Measurements from ENCODE around the gene KAZN.

The KAZN gene

GRCh38 chr1:14603645-14604044, 5.2 kb downstream of the KAZN start:
- TF ChIP-seq REST (IDR thresholded peaks at IDR 0.05; ENCODE audit: low read depth) (no peak), MAX (IDR thresholded peaks at IDR 0.05) (no peak), USF1 (IDR thresholded peaks at IDR 0.05) (no peak), FOXM1 (IDR thresholded peaks at IDR 0.05; ENCODE audit: borderline replicate concordance, low read depth) (no peak), CREB1 (IDR thresholded peaks at IDR 0.05; ENCODE audit: low read depth) (no peak), RAD21 (IDR thresholded peaks at IDR 0.05; ENCODE audit: low read depth) (no peak), ZBTB7A (IDR thresholded peaks at IDR 0.05; ENCODE audit: low read depth) (no peak), TCF12 (IDR thresholded peaks at IDR 0.05; ENCODE audit: low read depth) (no peak), NFIC (IDR thresholded peaks at IDR 0.05) (no peak)

GRCh38 chr1:14604414-14604813, 5.9 kb downstream of the KAZN start:
- TF ChIP-seq TAF1 (IDR thresholded peaks at IDR 0.05; ENCODE audit: low read depth) (no peak), TCF12 (IDR thresholded peaks at IDR 0.05; ENCODE audit: low read depth) (no peak), TEAD4 (IDR thresholded peaks at IDR 0.05) (no peak), CEBPB (IDR thresholded peaks at IDR 0.05) (no peak), EP300 (IDR thresholded peaks at IDR 0.05; ENCODE audit: borderline replicate concordance) (no peak), YY1 (IDR thresholded peaks at IDR 0.05; ENCODE audit: low read depth) (no peak), FOXM1 (IDR thresholded peaks at IDR 0.05; ENCODE audit: borderline replicate concordance, low read depth) (no peak), RAD21 (IDR thresholded peaks at IDR 0.05; ENCODE audit: low read depth) (no peak), REST (IDR thresholded peaks at IDR 0.05; ENCODE audit: low read depth) (no peak), NFIC (IDR thresholded peaks at IDR 0.05) (no peak), EGR1 (IDR thresholded peaks at IDR 0.05) (no peak), MAX (IDR thresholded peaks at IDR 0.05) (no peak), USF1 (IDR thresholded peaks at IDR 0.05) (no peak), CREB1 (IDR thresholded peaks at IDR 0.05; ENCODE audit: low read depth) (no peak), ZBTB7A (IDR thresholded peaks at IDR 0.05; ENCODE audit: low read depth) (no peak)

GRCh38 chr1:14605945-14606344, 7.5 kb downstream of the KAZN start:
- TF ChIP-seq MAX (IDR thresholded peaks at IDR 0.05) (no peak), RAD21 (IDR thresholded peaks at IDR 0.05; ENCODE audit: low read depth) (no peak), TAF1 (IDR thresholded peaks at IDR 0.05; ENCODE audit: low read depth) (no peak)

- TF ChIP-seq YY1 (IDR thresholded peaks at IDR 0.05; ENCODE audit: low read depth) (no peak), TCF12 (IDR thresholded peaks at IDR 0.05; ENCODE audit: low read depth) (no peak), RAD21 (IDR thresholded peaks at IDR 0.05; ENCODE audit: low read depth) (peak; percentile 20; the same call in 1 of the 2 replicates), CEBPB (IDR thresholded peaks at IDR 0.05) (no peak), MAX (IDR thresholded peaks at IDR 0.05) (no peak), USF1 (IDR thresholded peaks at IDR 0.05) (no peak), EP300 (IDR thresholded peaks at IDR 0.05; ENCODE audit: borderline replicate concordance) (no peak), TEAD4 (IDR thresholded peaks at IDR 0.05) (no peak)
Measured at GRCh38 chr1:14606632-14607031, 8.1 kb downstream of the KAZN start.

GRCh38 chr1:14607295-14607694, 8.8 kb downstream of the KAZN start:
- no peak for TF ChIP-seq EGR1 (IDR thresholded peaks at IDR 0.05)
- TF ChIP-seq FOXM1 (IDR thresholded peaks at IDR 0.05; ENCODE audit: borderline replicate concordance, low read depth): no peak
- TF ChIP-seq TAF1 (IDR thresholded peaks at IDR 0.05; ENCODE audit: low read depth): no peak
- TF ChIP-seq NFIC (IDR thresholded peaks at IDR 0.05): no peak
- TF ChIP-seq ZBTB7A (IDR thresholded peaks at IDR 0.05; ENCODE audit: low read depth): no peak
- TF ChIP-seq RAD21 (IDR thresholded peaks at IDR 0.05; ENCODE audit: low read depth): no peak
- no peak for TF ChIP-seq EP300 (IDR thresholded peaks at IDR 0.05; ENCODE audit: borderline replicate concordance)
- no peak for TF ChIP-seq CREB1 (IDR thresholded peaks at IDR 0.05; ENCODE audit: low read depth)
- no peak for TF ChIP-seq MAX (IDR thresholded peaks at IDR 0.05)
- TF ChIP-seq TEAD4 (IDR thresholded peaks at IDR 0.05): no peak
- no peak for TF ChIP-seq CEBPB (IDR thresholded peaks at IDR 0.05)
- no peak for TF ChIP-seq TCF12 (IDR thresholded peaks at IDR 0.05; ENCODE audit: low read depth)
- no peak for TF ChIP-seq YY1 (IDR thresholded peaks at IDR 0.05; ENCODE audit: low read depth)
- no peak for TF ChIP-seq REST (IDR thresholded peaks at IDR 0.05; ENCODE audit: low read depth)
